GM23338 (cell line): ENCODE results near the gene GRIK4. TPM values are rescaled to one million over a fixed set of nuclear protein-coding genes. Genes with fewer than 3 reads are reported as not detected.

Source experiments
- ATAC-seq: fragments of 200-7000 bp; cut with Tn5 transposase; 3 replicates; pipeline ENCODE4 v1.9.1; 2020
- DNase-seq: peaks from one replicate; pipeline ENCODE4 v3.0.0-alpha.2; 2015; ENCODE audit warnings: low spot score
- H2AFZ ChIP-seq: fragments of 200-600 bp; sonication (generic); 2 replicates; pipeline ENCODE4 v1.8.0; 2016; ENCODE audit warnings: antibody characterized with exemption, mild to moderate bottlenecking, moderate library complexity
- H3F3A ChIP-seq: fragments of 200-600 bp; sonication (generic); replicated peaks from 2 replicates; pipeline ENCODE4 v1.8.0; 2017; ENCODE audit warnings: antibody characterized with exemption, mixed run types, low read depth
- H3K27ac ChIP-seq: fragments of 200-600 bp; sonication (generic); 2 replicates; pipeline ENCODE4 v1.6.1; 2016; ENCODE audit warnings: low read depth
- H3K27me3 ChIP-seq: fragments of 200-600 bp; sonication (generic); 2 replicates; pipeline ENCODE4 v1.8.0; 2016; ENCODE audit warnings: mild to moderate bottlenecking, mixed run types, moderate library complexity; ENCODE audit not compliant: insufficient read depth
- H3K36me3 ChIP-seq: fragments of 200-600 bp; sonication (generic); 2 replicates; pipeline ENCODE4 v1.8.0; 2016; ENCODE audit warnings: mild to moderate bottlenecking; ENCODE audit not compliant: insufficient read depth
- H3K4me1 ChIP-seq: fragments of 200-600 bp; sonication (generic); 2 replicates; pipeline ENCODE4 v1.8.0; 2016; ENCODE audit warnings: mild to moderate bottlenecking, moderate library complexity; ENCODE audit not compliant: insufficient read depth
- H3K4me2 ChIP-seq: fragments of 200-600 bp; sonication (generic); 2 replicates; pipeline ENCODE4 v1.7.1; 2017; ENCODE audit warnings: mixed run types
- H3K4me3 ChIP-seq: fragments of 200-600 bp; sonication (generic); 2 replicates; pipeline ENCODE4 v1.6.1; 2016; ENCODE audit warnings: mixed run types
- H3K79me2 ChIP-seq: fragments of 200-600 bp; sonication (generic); replicated peaks from 2 replicates; pipeline ENCODE4 v1.8.0; 2017; ENCODE audit warnings: mild to moderate bottlenecking; ENCODE audit not compliant: insufficient read depth
- H3K9me2 ChIP-seq: fragments of 200-600 bp; sonication (generic); 2 replicates; pipeline ENCODE4 v1.8.0; 2017; ENCODE audit not compliant: insufficient read depth
- H4K20me1 ChIP-seq: fragments of 200-600 bp; sonication (generic); replicated peaks from 2 replicates; pipeline ENCODE4 v1.8.0; 2017; ENCODE audit warnings: mild to moderate bottlenecking; ENCODE audit not compliant: insufficient read depth
- H3K27ac Mint-ChIP-seq: 2 replicates; pipeline ENCODE4 v1.8.0; 2020; ENCODE audit warnings: inconsistent platforms, mild to moderate bottlenecking, moderate library complexity, mixed read lengths
- H3K27me3 Mint-ChIP-seq: 3 replicates; pipeline ENCODE4 v1.8.0; 2022; ENCODE audit warnings: low read depth, mild to moderate bottlenecking, moderate library complexity, mixed read lengths, inconsistent platforms; ENCODE audit not compliant: insufficient read depth, poor library complexity
- H3K36me3 Mint-ChIP-seq: 3 replicates; pipeline ENCODE4 v1.8.0; 2021; ENCODE audit warnings: low read depth, mild to moderate bottlenecking, inconsistent platforms, moderate library complexity, mixed read lengths
- H3K4me1 Mint-ChIP-seq: 3 replicates; pipeline ENCODE4 v1.8.0; 2020; ENCODE audit warnings: mild to moderate bottlenecking, inconsistent platforms, mixed read lengths
- H3K4me3 Mint-ChIP-seq: 3 replicates; pipeline ENCODE4 v1.8.0; 2021; ENCODE audit warnings: moderate library complexity, mild to moderate bottlenecking, inconsistent platforms, mixed read lengths
- H3K9me3 Mint-ChIP-seq: 3 replicates; pipeline ENCODE4 v1.8.0; 2020; ENCODE audit warnings: moderate library complexity, mild to moderate bottlenecking, inconsistent platforms, mixed read lengths
- CREB1 ChIP-seq: fragments of 250-450 bp; sonication (Bioruptor Pico); IDR thresholded peaks from 2 replicates; pipeline ENCODE4 v1.5.0; 2020; ENCODE audit warnings: low read depth, mild to moderate bottlenecking, moderate library complexity
- EZH2 ChIP-seq: fragments of 200-600 bp; sonication (generic); IDR thresholded peaks from one replicate; pipeline ENCODE4 v1.8.0; 2017; ENCODE audit warnings: antibody characterized with exemption, mild to moderate bottlenecking, low read depth; ENCODE audit not compliant: unreplicated experiment
- EZH2phosphoT487 ChIP-seq: fragments of 200-600 bp; sonication (generic); IDR thresholded peaks from one replicate; pipeline ENCODE4 v1.8.1; 2018; ENCODE audit warnings: antibody characterized with exemption; ENCODE audit not compliant: unreplicated experiment
- JUNB ChIP-seq: IDR thresholded peaks from one replicate; pipeline ENCODE4 v1.6.1; 2016; ENCODE audit warnings: antibody characterized with exemption; ENCODE audit not compliant: unreplicated experiment
- NANOG ChIP-seq: IDR thresholded peaks from 2 replicates; pipeline ENCODE4 v1.6.1; 2016; ENCODE audit warnings: antibody characterized with exemption, borderline replicate concordance
- POLR2AphosphoS5 ChIP-seq: IDR thresholded peaks from 2 replicates; pipeline ENCODE4 v1.6.1; 2016; ENCODE audit warnings: antibody characterized with exemption, low read depth
- REST ChIP-seq: IDR thresholded peaks from one replicate; pipeline ENCODE4 v1.6.1; 2018; ENCODE audit warnings: antibody characterized with exemption; ENCODE audit not compliant: unreplicated experiment
- STAT1 ChIP-seq: IDR thresholded peaks from one replicate; pipeline ENCODE4 v1.6.1; 2016; ENCODE audit warnings: antibody characterized with exemption; ENCODE audit not compliant: unreplicated experiment
- ZNF114 ChIP-seq: fragments of 250-450 bp; sonication (Bioruptor Pico); IDR thresholded peaks from 2 replicates; pipeline ENCODE4 v1.5.0; 2020; ENCODE audit warnings: mild to moderate bottlenecking, moderate library complexity
- ZNF331 ChIP-seq: fragments of 250-450 bp; sonication (Bioruptor Pico); IDR thresholded peaks from 2 replicates; pipeline ENCODE4 v1.5.0; 2020; ENCODE audit warnings: low read depth, mild to moderate bottlenecking, moderate library complexity
- polyA plus RNA-seq: library from polyadenylated mRNA; unstranded; fragments of >200 nt; fragmentation: Nextera tagmentation; extraction: Ambion mirVana; gene quantifications from 2 replicates; pipeline ENCODE4 v1.2.1, GENCODE V29; 2016
- total RNA-seq: library from RNA; depleted of rRNA; stranded (reverse); fragments of >200 nt; shearing (Covaris generic); gene quantifications from 2 replicates; pipeline ENCODE4 v1.2.3, GENCODE V29; 2014
- TF ChIP-seq, protein P1 (sequence below): IDR thresholded peaks from 2 replicates; pipeline ENCODE4 v1.6.1; 2016; ENCODE audit warnings: antibody characterized with exemption
- TF ChIP-seq, protein P2 (sequence below), 2 experiments: fragments of 200-600 bp in 1 of 2; sonication (generic) in 1 of 2; conservative IDR thresholded peaks; 2 replicates each; pipeline versions ENCODE4 v1.5.1 to v1.6.1; 2016 to 2017; ENCODE audit warnings: antibody characterized with exemption in 2 of 2, low read depth in 2 of 2, mild to moderate bottlenecking in 2 of 2, moderate library complexity in 1 of 2
- TF ChIP-seq, protein P3 (sequence below): fragments of 250-450 bp; sonication (Bioruptor Pico); IDR thresholded peaks from 2 replicates; pipeline ENCODE4 v1.5.0; 2020; ENCODE audit warnings: mild to moderate bottlenecking, moderate library complexity

Gene GRIK4
- total and polyA plus RNA-seq, 2 experiments from 2014 or later = 0.63 to 2.2 TPM

DNA sequence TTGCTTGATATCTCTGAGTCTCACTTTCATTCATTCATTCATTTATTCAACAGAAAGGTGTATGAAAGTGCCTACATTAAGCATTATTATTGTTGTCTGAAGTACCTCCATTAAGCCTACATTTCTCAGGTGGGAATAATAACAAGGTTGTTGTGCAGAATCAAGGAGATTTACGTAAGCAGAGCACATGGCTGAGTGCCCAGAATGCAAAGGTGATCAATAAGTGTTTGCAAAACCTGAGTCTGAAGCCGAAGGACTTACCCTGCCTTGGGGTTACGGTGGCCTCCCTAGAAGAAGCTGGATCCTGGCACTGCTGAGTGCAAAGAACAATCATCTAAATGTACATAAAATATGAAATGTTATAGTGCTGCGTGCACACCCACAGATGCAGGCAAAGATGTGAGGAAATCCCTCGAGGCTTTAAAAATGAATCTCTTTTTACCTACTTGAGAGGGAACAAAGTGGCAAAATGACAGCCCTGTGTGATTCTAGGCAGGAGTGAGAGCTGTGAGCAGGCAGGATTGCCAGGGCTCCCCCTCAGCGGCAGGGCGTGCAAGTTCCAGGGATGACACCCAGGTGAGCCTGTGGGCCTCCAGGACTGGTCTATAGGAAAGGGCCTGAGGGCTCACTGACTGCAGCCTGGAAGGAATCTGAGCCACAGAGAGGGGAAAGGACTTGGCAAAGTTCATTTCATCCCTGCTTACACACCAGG, 379.2 kb downstream of the GRIK4 start:
- DNase-seq = no peak
- no peak overlapping the region for H3K4me3 Mint-ChIP-seq
- Histone ChIP-seq H3K4me3 (no peak overlapping the region), H3K4me1 (0 out of 2 replicates have a peak, but pooled peaks cover 5% of the 10 kb centered on the region), H3K36me3 (no peaks in the 10 kb centered on the region), H3K27ac (no peak overlapping the region), H3K27me3 (no peaks in the 10 kb centered on the region), H4K20me1 (no peaks in the 10 kb centered on the region), H3F3A (no peaks in the 10 kb centered on the region), H3K79me2 (no peaks in the 10 kb centered on the region), H3K4me2 (no peak overlapping the region), H2AFZ (no peak overlapping the region), H3K9me2 (no peaks in the 10 kb centered on the region)
- ATAC-seq = no peak
- TF ChIP-seq EZH2 (no peak), STAT1 (no peak), ZNF114 (no peak), CREB1 (CRISPR knock-in tag) (no peak), ZNF331 (CRISPR knock-in tag) (no peak), JUNB (no peak), NANOG (no peak), EZH2phosphoT487 (no peak), REST (no peak), POLR2AphosphoS5 (no peak)
- TF ChIP-seq, protein P1, sequence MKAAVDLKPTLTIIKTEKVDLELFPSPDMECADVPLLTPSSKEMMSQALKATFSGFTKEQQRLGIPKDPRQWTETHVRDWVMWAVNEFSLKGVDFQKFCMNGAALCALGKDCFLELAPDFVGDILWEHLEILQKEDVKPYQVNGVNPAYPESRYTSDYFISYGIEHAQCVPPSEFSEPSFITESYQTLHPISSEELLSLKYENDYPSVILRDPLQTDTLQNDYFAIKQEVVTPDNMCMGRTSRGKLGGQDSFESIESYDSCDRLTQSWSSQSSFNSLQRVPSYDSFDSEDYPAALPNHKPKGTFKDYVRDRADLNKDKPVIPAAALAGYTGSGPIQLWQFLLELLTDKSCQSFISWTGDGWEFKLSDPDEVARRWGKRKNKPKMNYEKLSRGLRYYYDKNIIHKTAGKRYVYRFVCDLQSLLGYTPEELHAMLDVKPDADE = no peak
- TF ChIP-seq, protein P2, sequence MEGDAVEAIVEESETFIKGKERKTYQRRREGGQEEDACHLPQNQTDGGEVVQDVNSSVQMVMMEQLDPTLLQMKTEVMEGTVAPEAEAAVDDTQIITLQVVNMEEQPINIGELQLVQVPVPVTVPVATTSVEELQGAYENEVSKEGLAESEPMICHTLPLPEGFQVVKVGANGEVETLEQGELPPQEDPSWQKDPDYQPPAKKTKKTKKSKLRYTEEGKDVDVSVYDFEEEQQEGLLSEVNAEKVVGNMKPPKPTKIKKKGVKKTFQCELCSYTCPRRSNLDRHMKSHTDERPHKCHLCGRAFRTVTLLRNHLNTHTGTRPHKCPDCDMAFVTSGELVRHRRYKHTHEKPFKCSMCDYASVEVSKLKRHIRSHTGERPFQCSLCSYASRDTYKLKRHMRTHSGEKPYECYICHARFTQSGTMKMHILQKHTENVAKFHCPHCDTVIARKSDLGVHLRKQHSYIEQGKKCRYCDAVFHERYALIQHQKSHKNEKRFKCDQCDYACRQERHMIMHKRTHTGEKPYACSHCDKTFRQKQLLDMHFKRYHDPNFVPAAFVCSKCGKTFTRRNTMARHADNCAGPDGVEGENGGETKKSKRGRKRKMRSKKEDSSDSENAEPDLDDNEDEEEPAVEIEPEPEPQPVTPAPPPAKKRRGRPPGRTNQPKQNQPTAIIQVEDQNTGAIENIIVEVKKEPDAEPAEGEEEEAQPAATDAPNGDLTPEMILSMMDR (conservative IDR thresholded peaks at IDR 0.05; ENCODE audit: low read depth in 2 of 2) = no peak
- TF ChIP-seq, protein P3, sequence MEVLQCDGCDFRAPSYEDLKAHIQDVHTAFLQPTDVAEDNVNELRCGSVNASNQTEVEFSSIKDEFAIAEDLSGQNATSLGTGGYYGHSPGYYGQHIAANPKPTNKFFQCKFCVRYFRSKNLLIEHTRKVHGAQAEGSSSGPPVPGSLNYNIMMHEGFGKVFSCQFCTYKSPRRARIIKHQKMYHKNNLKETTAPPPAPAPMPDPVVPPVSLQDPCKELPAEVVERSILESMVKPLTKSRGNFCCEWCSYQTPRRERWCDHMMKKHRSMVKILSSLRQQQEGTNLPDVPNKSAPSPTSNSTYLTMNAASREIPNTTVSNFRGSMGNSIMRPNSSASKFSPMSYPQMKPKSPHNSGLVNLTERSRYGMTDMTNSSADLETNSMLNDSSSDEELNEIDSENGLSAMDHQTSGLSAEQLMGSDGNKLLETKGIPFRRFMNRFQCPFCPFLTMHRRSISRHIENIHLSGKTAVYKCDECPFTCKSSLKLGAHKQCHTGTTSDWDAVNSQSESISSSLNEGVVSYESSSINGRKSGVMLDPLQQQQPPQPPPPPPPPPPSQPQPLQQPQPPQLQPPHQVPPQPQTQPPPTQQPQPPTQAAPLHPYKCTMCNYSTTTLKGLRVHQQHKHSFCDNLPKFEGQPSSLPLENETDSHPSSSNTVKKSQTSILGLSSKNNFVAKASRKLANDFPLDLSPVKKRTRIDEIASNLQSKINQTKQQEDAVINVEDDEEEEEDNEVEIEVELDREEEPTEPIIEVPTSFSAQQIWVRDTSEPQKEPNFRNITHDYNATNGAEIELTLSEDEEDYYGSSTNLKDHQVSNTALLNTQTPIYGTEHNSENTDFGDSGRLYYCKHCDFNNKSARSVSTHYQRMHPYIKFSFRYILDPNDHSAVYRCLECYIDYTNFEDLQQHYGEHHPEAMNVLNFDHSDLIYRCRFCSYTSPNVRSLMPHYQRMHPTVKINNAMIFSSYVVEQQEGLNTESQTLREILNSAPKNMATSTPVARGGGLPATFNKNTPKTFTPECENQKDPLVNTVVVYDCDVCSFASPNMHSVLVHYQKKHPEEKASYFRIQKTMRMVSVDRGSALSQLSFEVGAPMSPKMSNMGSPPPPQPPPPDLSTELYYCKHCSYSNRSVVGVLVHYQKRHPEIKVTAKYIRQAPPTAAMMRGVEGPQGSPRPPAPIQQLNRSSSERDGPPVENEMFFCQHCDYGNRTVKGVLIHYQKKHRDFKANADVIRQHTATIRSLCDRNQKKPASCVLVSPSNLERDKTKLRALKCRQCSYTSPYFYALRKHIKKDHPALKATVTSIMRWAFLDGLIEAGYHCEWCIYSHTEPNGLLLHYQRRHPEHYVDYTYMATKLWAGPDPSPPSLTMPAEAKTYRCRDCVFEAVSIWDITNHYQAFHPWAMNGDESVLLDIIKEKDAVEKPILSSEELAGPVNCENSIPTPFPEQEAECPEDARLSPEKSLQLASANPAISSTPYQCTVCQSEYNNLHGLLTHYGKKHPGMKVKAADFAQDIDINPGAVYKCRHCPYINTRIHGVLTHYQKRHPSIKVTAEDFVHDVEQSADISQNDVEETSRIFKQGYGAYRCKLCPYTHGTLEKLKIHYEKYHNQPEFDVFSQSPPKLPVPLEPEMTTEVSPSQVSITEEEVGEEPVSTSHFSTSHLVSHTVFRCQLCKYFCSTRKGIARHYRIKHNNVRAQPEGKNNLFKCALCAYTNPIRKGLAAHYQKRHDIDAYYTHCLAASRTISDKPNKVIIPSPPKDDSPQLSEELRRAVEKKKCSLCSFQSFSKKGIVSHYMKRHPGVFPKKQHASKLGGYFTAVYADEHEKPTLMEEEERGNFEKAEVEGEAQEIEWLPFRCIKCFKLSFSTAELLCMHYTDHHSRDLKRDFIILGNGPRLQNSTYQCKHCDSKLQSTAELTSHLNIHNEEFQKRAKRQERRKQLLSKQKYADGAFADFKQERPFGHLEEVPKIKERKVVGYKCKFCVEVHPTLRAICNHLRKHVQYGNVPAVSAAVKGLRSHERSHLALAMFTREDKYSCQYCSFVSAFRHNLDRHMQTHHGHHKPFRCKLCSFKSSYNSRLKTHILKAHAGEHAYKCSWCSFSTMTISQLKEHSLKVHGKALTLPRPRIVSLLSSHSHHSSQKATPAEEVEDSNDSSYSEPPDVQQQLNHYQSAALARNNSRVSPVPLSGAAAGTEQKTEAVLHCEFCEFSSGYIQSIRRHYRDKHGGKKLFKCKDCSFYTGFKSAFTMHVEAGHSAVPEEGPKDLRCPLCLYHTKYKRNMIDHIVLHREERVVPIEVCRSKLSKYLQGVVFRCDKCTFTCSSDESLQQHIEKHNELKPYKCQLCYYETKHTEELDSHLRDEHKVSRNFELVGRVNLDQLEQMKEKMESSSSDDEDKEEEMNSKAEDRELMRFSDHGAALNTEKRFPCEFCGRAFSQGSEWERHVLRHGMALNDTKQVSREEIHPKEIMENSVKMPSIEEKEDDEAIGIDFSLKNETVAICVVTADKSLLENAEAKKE (CRISPR knock-in tag) = no peak
- peaks cover 10% of the 10 kb centered on the region for H3K27me3 Mint-ChIP-seq
- peaks cover 15% of the 10 kb centered on the region for H3K4me1 Mint-ChIP-seq
- H3K36me3 Mint-ChIP-seq = no peaks in the 10 kb centered on the region
- H3K27ac Mint-ChIP-seq = no peak overlapping the region
- no peaks in the 10 kb centered on the region; the same call in 2 of the 3 replicates for H3K9me3 Mint-ChIP-seq
